ENCODE measurements around the gene DHFR.
A peak's percentile ranks its signal among the peaks of the same experiment; 100 is the strongest.
"Not testable (repeated sequence)": the region's sequence is repeated elsewhere in the genome, so short reads cannot be mapped to it uniquely, and the experiment has no call there.

DHFR gene

GRCh38 chr5:80672140-80672736 lies 17.5 kb upstream of the DHFR start:
- Histone ChIP-seq H3K36me3 (replicated peaks) (peaks cover 25% of the 10 kb centered on the region), H3K4me3 (no peak overlapping the region), H3K27me3 (ENCODE audit: low read depth) (no peaks in the 10 kb centered on the region), H3K9me3 (no peaks in the 10 kb centered on the region), H3K4me1 (no peaks in the 10 kb centered on the region)
- DNase-seq (ENCODE audit: low spot score in 2 of 2): peak; percentile 59 to 85
- in situ Hi-C loops (cut with MboI; ENCODE audit: low sequenced_read_pairs): loop anchor here (10.0 to 25.0 kb wide), 3 partner anchors 187 to 585 kb away; partner anchors contain the start of gene FAM151B

DNA sequence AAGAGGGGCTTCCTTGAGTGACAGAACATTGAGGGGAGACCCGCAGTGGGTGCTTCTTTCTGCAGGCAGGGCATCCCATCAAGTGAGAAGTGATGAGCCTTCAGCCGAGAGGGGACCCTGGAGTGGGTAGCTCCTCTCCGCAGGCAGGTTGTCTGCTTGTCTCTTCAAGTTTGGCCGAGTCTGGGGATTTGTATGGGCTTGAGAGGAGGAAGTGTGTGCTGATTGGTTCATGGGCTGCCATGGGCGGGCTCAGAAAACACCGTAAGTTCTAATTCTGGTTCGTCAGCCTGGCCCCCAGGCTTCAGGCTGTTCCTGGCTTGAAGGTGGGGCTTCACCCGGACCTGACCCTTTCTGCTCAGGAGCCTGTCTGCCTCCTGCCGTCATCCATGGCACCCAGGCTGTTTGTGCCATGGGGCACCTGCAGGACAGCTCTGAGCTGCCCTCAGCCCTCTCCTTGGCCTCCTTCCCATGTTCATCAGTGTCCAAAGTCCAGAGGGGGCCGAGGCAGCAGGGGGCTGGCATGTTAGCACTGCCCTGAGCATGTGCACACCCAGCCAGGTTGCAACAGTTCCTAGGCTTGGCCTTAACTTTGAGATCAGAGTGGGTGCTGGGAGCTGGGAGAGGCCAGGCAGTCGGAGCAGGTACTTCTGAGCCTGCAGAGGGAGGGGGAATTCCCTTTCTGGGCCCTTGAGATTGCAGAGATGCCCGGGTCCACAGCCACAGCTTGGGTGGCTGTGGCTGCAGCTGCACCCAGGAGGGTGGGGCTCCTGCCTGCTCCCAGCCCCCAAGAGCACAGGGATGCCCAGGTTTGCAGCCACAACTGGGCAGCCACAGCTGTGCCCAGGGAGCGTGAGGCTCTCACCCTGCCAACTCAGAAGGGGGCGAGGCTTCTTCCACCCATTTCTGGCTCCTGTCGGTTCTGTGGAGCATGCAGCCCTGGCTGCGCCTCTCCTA lies 13.5 kb upstream of the DHFR start:
- in situ Hi-C loops (cut with MboI; ENCODE audit: low sequenced_read_pairs): loop anchor here (25.0 kb wide), 2 partner anchors 331 to 581 kb away; no protein-coding TSS in a partner anchor
- Histone ChIP-seq H3K4me3 (no peak overlapping the region), H3K27me3 (ENCODE audit: low read depth) (no peaks in the 10 kb centered on the region), H3K36me3 (replicated peaks) (peaks cover 25% of the 10 kb centered on the region), H3K9me3 (no peaks in the 10 kb centered on the region), H3K4me1 (no peaks in the 10 kb centered on the region)
- DNase-seq (ENCODE audit: low spot score in 2 of 2): no peak

- Histone ChIP-seq H3K27me3 (ENCODE audit: low read depth) (no peaks in the 10 kb centered on the region), H3K36me3 (replicated peaks) (peaks cover 18% of the 10 kb centered on the region), H3K4me3 (no peak overlapping the region), H3K9me3 (no peaks in the 10 kb centered on the region), H3K4me1 (no peaks in the 10 kb centered on the region)
- in situ Hi-C loops (cut with MboI; ENCODE audit: low sequenced_read_pairs): loop anchor here (25.0 kb wide), 2 partner anchors 330 to 580 kb away; no protein-coding TSS in a partner anchor
- DNase-seq (ENCODE audit: low spot score in 2 of 2): no peak
These were observed 12.6 kb upstream of the DHFR start for GRCh38 chr5:80667384-80667783.

GRCh38 chr5:80665057-80665456 lies 10.3 kb upstream of the DHFR start:
- in situ Hi-C loops (cut with MboI; ENCODE audit: low sequenced_read_pairs): loop anchor here (25.0 kb wide), 2 partner anchors 328 to 578 kb away; no protein-coding TSS in a partner anchor
- Histone ChIP-seq H3K4me1 (no peaks in the 10 kb centered on the region), H3K4me3 (no peak overlapping the region), H3K9me3 (no peaks in the 10 kb centered on the region), H3K27me3 (ENCODE audit: low read depth) (no peaks in the 10 kb centered on the region), H3K36me3 (replicated peaks) (peaks cover 34% of the 10 kb centered on the region)
- DNase-seq (ENCODE audit: low spot score in 2 of 2): no peak

- Histone ChIP-seq H3K9me3 (no peaks in the 10 kb centered on the region), H3K27me3 (ENCODE audit: low read depth) (no peaks in the 10 kb centered on the region), H3K36me3 (replicated peaks) (peaks cover 52% of the 10 kb centered on the region), H3K4me1 (no peaks in the 10 kb centered on the region), H3K4me3 (no peak overlapping the region)
- in situ Hi-C loops (cut with MboI; ENCODE audit: low sequenced_read_pairs): loop anchor here (25.0 kb wide), 2 partner anchors 325 to 575 kb away; no protein-coding TSS in a partner anchor
- no peak for DNase-seq (ENCODE audit: low spot score in 2 of 2)
These were observed 7.3 kb upstream of the DHFR start for GRCh38 chr5:80662108-80662507.

GRCh38 chr5:80660661-80661060 lies 5.9 kb upstream of the DHFR start:
- peaks cover 41% of the 10 kb centered on the region for H3K36me3 ChIP-seq (replicated peaks)
- in situ Hi-C loops (cut with MboI; ENCODE audit: low sequenced_read_pairs): loop anchor here (25.0 kb wide), 2 partner anchors 323 to 573 kb away; no protein-coding TSS in a partner anchor
- not testable (repeated sequence) for H3K27me3 ChIP-seq (ENCODE audit: low read depth)

DNA sequence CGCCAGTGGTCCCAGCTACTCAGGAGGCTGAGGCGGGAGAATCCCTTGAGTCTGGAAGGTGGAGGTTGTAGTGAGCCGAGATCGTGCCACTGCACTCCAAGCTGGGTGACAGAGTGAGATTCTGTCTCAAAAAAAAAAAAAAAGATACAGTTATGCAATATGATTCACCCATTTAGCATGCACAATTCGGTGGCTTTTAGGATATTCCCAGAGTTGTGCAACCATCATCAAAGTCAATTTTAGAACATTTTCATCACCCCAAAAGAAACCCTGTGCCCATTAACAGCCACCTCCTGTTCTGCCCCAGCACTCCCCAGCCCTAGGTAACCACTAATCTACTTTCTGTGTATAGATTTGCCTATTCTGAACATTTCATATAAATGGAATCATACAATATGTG lies 4.3 kb upstream of the DHFR start:
- H3K27me3 ChIP-seq (ENCODE audit: low read depth): no peaks in the 10 kb centered on the region
- no peak for DNase-seq (ENCODE audit: low spot score in 2 of 2)
- in situ Hi-C loops (cut with MboI; ENCODE audit: low sequenced_read_pairs): loop anchor here (25.0 kb wide), 2 partner anchors 322 to 572 kb away; no protein-coding TSS in a partner anchor
- H3K9me3 ChIP-seq: no peaks in the 10 kb centered on the region
- H3K4me1 ChIP-seq: peaks cover 4% of the 10 kb centered on the region
- peaks cover 34% of the 10 kb centered on the region for H3K36me3 ChIP-seq (replicated peaks)
- H3K4me3 ChIP-seq: no peak overlapping the region

More at GRCh38 chr5:80660661-80661060, 5.9 kb upstream of the DHFR start:
- H3K9me3 ChIP-seq; H3K4me1 ChIP-seq; DNase-seq (ENCODE audit: low spot score in 2 of 2); H3K4me3 ChIP-seq: not testable (repeated sequence)

- Histone ChIP-seq H3K9me3 (no peaks in the 10 kb centered on the region), H3K4me3 (no peak overlapping the region), H3K27me3 (ENCODE audit: low read depth) (no peaks in the 10 kb centered on the region), H3K36me3 (replicated peaks) (peaks cover 32% of the 10 kb centered on the region), H3K4me1 (peaks cover 4% of the 10 kb centered on the region)
- in situ Hi-C loops (cut with MboI; ENCODE audit: low sequenced_read_pairs): loop anchor here (25.0 kb wide), 2 partner anchors 319 to 569 kb away; no protein-coding TSS in a partner anchor
- DNase-seq (ENCODE audit: low spot score in 2 of 2): peak in 1 of 2 experiments; percentile 17
These were observed 1.6 kb upstream of the DHFR start for GRCh38 chr5:80656425-80656824.

- in situ Hi-C loops (cut with MboI; ENCODE audit: low sequenced_read_pairs): loop anchor here (25.0 kb wide), 2 partner anchors 318 to 568 kb away; no protein-coding TSS in a partner anchor
- DNase-seq (ENCODE audit: low spot score in 2 of 2): no peak
These were observed 520 bp upstream of the DHFR start for GRCh38 chr5:80655231-80655774.

GRCh38 chr5:80654054-80654390 lies 761 bp downstream of the DHFR start:
- Histone ChIP-seq H3K9me3 (no peaks in the 10 kb centered on the region), H3K27me3 (ENCODE audit: low read depth) (no peaks in the 10 kb centered on the region), H3K4me3 (peak overlapping the region; percentile 99), H3K4me1 (peaks cover 4% of the 10 kb centered on the region), H3K36me3 (replicated peaks) (peaks cover 11% of the 10 kb centered on the region)
- DNase-seq (ENCODE audit: low spot score in 2 of 2): peak in 1 of 2 experiments; percentile 37
- in situ Hi-C loops (cut with MboI; ENCODE audit: low sequenced_read_pairs): loop anchor here (25.0 kb wide), 2 partner anchors 317 to 567 kb away; no protein-coding TSS in a partner anchor

More at GRCh38 chr5:80655231-80655774, 520 bp upstream of the DHFR start:
- H3K4me3 ChIP-seq: peak overlapping the region; percentile 99
- no peaks in the 10 kb centered on the region for H3K27me3 ChIP-seq (ENCODE audit: low read depth)
- peaks cover 23% of the 10 kb centered on the region for H3K36me3 ChIP-seq (replicated peaks)
- H3K9me3 ChIP-seq: no peaks in the 10 kb centered on the region
- H3K4me1 ChIP-seq: peaks cover 4% of the 10 kb centered on the region

DNA sequence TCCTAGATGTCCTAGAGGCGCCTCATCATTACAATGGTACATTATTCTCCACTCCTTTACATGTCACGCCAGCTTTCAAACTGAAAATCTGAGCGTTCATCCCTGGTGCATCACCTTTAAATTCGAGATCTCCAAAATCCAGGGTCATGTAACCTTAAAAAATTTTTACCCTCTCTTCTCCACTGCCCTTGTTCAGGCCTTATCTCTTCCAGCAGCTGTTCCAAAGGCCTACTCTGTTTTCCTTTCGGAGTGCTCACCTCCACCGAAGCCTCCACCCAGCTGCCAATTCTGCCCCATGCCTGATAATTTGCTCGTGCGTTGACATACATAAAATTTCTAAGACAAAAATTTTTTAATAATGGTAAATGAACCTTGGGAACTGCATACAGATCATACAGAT lies 1.3 kb downstream of the DHFR start:
- Histone ChIP-seq H3K36me3 (replicated peaks) (peaks cover 8% of the 10 kb centered on the region), H3K4me1 (peaks cover 4% of the 10 kb centered on the region), H3K27me3 (ENCODE audit: low read depth) (no peaks in the 10 kb centered on the region), H3K4me3 (peak overlapping the region; percentile 99), H3K9me3 (no peaks in the 10 kb centered on the region)
- in situ Hi-C loops (cut with MboI; ENCODE audit: low sequenced_read_pairs): loop anchor here (25.0 kb wide), 2 partner anchors 316 to 566 kb away; no protein-coding TSS in a partner anchor
- no peak for DNase-seq (ENCODE audit: low spot score in 2 of 2)

DNA sequence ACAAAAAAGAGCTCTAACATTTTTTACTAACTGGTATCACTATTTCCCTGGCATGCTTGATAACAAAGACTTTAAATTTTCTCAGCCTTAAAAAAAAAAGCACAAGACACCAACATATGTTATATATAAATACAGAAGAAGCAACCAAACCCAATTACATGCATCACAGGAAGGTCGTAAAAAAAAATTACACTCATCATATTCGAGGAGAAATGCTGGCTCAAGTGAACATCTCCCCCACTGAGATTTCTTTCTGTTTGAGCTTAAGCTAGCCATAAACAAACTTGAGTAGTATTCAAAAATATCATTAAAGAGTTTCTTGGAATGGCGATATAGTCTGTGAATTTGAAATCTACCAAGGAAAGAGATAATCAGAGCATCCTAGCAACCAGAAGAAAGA lies 7.9 kb downstream of the DHFR start:
- H3K4me1 ChIP-seq: no peaks in the 10 kb centered on the region
- H3K9me3 ChIP-seq: no peaks in the 10 kb centered on the region
- peaks cover 35% of the 10 kb centered on the region for H3K36me3 ChIP-seq (replicated peaks)
- H3K27me3 ChIP-seq (ENCODE audit: low read depth): no peaks in the 10 kb centered on the region
- DNase-seq (ENCODE audit: low spot score in 2 of 2): no peak
- no peak overlapping the region for H3K4me3 ChIP-seq
- in situ Hi-C loops (cut with MboI; ENCODE audit: low sequenced_read_pairs): no loop called here

GRCh38 chr5:80644900-80645299 lies 9.9 kb downstream of the DHFR start:
- DNase-seq (ENCODE audit: low spot score in 2 of 2): no peak
- peaks cover 55% of the 10 kb centered on the region for H3K36me3 ChIP-seq (replicated peaks)
- H3K27me3 ChIP-seq (ENCODE audit: low read depth): no peaks in the 10 kb centered on the region
- no peak overlapping the region for H3K4me3 ChIP-seq
- in situ Hi-C loops (cut with MboI; ENCODE audit: low sequenced_read_pairs): no loop called here
- no peaks in the 10 kb centered on the region for H3K9me3 ChIP-seq
- H3K4me1 ChIP-seq: no peaks in the 10 kb centered on the region
